HG03565 (cell line): ENCODE data around the gene TEPSIN.

ENCODE experiments used
- ATAC-seq: cut with Tn5 transposase; IDR thresholded peaks from one replicate; pipeline ENCODE4 v1.9.1; 2021; ENCODE audit warnings: mild to moderate bottlenecking, moderate library complexity; ENCODE audit not compliant: unreplicated experiment

Gene TEPSIN

DNA sequence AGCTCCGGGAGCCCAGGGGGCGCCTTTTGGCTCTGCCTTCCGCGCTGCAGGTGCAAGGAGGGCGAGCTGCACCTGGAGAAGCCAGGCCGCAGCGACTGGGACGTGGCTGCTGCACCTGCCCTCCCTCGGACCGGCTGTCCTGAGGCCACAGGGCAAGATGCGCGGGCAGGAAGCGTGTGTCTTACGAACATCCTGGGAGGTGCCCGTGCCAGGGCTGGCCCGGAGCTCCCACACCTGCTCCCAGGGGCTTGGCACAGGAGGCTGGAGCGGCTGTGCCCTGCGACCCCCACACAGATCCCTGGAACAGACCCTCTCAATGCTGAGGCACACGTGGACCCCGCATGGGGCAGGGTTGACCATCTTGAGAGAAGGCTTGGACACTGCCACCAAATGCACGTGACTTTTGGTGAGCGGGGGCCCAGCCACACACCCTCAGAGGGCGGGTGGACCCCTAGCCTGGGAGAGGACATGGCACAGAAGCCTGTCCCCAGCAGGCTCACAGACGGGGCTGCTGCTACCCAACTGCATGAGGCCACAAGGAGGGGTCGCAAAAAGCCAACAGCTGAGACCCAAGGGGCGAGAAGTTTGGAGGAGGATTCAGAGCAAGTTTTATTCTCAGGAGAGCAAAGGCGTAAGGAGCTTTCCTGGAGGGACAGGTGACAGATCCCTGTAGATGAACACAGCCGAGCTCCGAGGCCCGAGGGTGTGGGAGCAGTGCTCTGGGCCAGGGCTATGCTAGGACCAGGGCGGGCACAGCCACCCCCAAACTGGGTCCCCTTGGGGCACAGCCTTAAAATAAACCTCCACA, 11.6 kb upstream of the TEPSIN start:
- no peak for ATAC-seq

DNA sequence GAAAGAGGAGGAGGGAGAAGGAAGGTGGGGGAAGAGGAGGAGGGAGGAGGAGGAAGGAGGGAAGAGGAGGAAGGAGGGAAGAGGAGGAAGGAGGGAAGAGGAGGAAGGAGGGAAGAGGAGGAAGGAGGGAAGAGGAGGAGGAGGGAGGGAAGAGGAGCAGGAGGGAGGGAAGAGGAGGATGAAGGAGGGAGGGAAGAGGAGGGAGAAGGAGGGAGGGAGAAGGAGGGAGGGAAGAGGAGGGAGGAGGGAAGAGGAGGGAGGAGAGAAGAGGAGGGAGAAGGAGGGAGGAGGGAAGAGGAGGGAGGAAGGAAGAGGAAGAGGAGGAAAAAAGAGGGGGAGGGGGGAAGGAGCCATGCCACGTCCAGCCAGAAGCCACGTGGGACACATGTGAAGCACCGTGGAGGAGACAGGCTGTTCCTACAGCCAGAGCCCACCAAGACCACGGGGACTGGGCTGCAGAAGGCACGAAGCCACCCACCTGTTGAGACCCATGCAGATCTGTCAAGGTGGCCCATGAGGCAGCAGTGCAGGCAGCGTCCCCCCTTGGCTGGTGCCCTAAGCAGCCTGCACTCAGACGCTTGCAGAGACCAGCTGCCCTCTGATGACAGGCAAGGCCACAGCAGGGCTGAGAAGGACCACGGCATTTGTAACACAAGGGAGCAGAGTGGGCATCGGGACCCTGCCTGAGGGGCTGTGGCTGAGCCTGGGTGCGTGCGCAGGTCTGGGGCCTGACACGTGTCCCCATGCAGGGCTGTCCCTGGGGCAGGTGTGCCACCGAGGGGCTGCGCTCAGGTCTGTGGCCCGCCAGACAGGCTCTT, 10.6 kb upstream of the TEPSIN start:
- no peak for ATAC-seq

- no peak for ATAC-seq
These were observed 9.8 kb upstream of the TEPSIN start for GRCh38 chr17:81248649-81249048.

DNA sequence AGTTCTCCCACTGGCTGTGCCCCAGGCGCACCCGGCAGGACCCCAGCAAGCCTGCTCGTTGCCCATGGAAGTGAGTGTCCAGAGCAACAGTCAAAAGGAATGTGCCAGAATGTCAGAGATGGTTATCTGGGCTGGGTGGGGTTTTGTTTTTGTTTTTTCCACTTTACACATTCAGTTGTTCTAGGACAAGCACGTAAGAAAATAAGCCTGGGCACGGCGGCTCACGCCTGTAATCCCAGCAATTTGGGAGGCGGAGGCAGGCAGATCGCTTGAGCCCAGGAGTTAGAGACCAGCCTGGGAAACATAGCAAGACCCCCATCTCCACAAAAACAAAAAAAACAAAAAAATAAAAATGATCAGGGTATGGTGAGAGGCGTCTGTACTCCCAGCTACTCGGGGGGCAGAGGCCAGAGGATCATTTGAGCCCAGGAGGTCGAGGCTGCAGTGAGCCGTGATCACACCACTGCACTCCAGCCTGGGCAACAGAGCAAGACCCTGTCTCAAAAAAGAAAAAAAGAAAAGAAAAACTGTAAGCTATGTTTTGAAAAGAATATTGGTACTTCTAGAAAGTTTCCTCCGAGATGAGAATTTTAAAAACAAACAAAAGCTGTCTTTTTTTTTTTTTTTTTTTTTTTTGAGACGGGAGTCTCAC, 8.6 kb upstream of the TEPSIN start:
- ATAC-seq, result no peak

DNA sequence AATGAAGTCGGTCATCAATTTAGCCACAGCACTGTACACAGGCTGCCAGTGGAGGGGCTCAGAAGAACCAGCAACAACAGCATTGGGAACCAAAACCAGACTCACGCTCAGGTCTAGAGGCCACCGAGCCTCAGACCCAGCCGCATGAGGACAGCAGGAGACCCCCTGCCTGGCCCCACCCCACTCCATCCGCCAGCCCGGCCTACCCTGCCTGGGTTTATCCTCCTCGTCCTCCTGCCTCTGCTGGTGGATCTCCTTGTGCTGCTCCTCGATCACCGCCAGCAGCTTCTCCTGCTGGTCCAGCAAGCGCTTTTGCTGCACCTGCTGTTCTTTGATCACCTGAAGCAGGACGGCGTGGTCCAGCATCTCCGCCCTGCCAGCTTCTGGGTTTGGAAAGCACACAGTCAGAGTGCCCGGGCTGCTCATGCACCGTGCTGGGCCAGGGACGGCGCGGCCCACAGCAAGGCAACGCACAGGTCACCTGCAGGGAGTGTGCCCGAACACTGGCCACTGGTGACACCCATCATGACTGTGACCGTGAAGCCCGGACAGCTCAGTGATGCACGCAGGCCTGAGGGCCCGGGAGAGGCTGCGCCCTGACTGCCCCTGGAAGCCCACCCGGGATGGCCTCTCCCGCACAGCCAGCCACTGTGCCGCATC, 8.0 kb upstream of the TEPSIN start:
- no peak for ATAC-seq

DNA sequence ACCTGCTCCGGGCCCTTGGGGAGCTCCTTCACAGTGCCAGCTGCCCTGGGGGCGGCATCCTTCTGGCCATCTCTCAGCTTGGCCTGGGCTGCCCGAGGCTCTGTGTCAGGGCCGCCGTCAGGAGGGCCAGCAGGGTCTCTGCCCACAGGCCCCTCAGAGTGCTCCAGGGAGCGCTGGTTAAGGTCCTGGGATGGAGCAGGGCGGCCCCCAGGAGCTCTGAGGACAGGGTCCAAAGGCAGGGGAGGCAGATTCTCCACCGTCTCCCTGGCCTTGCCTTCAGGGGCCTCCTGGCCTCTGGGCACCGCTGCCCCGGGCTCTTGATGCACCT, 7.5 kb upstream of the TEPSIN start:
- ATAC-seq, result no peak

- no peak for ATAC-seq
These were observed 6.9 kb upstream of the TEPSIN start for GRCh38 chr17:81245665-81246342.

DNA sequence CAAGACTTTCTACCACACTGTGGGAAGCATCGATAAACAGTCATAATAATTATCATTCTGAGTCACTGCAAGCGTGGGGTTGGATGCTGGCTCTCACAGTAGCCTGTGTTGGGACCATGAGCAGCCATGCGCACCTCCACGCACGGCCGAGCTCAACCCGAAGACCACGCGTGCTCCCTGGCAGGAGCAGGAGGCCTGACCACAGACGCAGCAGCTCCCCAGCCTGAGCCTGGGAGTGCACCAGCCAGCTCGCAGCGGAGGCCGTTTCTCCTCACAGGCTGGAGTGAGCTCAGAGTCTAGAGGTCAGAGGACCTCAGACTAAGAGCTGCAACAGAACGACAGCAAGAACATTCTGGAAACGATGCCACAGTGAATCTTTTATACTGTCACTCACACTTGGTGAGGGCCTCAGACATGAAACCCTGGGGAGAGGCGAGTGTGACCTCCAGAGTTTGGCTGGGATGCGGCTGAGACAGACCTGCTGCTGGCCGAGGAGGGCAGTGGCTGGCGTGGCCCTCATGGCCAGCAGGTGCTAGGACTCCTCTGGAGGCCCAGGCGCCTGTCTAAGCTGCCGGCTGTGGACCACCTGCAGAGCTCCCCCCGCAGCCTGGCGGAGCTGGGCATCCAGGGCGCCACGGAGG, 6.3 kb upstream of the TEPSIN start:
- ATAC-seq, result peak; percentile 37

GRCh38 chr17:81244358-81245023, 5.6 kb upstream of the TEPSIN start:
- ATAC-seq, result no peak

DNA sequence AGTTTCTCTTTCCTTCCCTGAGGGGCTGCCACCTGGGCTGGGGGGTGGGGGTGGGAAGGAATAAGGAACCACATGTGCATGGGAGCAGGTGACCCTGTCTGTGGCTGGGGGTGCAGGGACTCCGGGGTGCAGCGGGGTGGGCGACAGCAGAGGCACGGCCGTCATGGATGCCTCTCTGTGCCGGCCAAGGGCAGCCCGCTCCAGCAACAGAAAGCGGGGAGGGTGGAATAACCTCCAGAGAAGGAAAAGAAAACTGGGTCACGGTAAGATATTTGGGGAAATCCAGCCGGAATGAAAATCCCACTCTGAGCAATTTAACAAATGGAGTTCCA, 4.4 kb upstream of the TEPSIN start:
- no peak for ATAC-seq

- ATAC-seq, result no peak
These were observed 3.8 kb upstream of the TEPSIN start for GRCh38 chr17:81242421-81243332.

DNA sequence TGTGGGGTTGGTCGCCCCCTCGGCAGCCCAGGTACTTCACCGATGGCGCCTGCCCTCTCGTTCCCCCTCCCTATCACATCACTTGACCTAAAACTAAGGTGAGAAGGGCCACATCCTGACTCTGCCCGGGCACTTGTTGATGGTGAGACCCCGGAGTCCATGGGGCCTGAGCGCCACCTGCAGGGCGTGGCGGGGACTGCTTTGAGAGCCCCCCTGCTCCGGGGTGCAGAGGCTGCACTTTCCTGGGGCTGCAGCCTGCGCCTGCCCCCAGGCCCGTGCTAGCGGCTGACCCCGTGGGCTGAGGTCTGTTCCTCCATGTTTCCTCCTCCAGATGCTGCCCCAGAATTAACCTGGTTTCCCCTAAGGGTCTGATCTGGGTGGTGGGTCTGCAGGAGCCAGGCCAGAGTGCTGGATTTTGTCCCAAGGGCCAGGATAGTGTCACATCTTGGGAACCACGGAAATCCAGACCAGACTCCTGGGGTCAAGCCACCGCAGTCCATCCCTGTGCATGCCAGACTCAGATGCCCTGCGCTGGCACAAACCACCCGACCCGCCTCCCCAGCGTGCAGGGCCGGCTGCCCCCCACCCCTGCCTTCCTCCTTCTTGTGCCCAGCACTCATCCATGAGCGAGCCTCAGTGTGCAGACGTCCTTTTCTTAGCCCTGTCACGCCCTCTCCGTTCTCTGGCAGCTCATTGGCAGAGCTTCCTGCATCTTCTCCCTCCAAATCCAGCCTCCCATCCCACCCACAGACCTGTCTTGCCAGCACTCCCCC, 3.0 kb upstream of the TEPSIN start:
- ATAC-seq, result no peak

- no peak for ATAC-seq
These were observed 2.3 kb upstream of the TEPSIN start for GRCh38 chr17:81241203-81241602.

DNA sequence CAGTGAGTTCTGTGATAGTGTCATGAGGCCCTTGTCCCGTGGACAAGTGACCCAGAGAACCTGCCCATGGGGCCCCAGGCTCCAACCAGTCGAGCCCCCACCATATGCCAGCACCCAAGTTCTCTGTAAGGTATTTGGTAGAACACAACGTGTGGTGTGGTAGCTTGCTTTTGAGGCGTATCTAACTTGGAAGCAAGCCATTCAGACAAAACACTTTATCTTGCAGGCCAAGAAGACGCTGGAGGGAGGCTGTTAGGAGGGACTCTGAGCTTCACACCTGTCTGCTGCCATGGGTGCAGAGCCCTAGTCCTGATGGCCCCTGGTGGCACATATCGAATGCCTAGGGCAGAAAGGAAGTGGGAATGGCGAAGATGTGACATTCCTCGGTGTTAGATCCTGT, 1.9 kb upstream of the TEPSIN start:
- no peak for ATAC-seq

GRCh38 chr17:81239714-81240555, 1.1 kb upstream of the TEPSIN start:
- no peak for ATAC-seq

- no peak for ATAC-seq
These were observed 403 bp downstream of the TEPSIN start for GRCh38 chr17:81238490-81238814.
